ENCODE results near the gene TSPAN33. TPM values are rescaled to one million over a fixed set of nuclear protein-coding genes. Genes with fewer than 3 reads are reported as not detected.
A peak's percentile ranks its signal among the peaks of the same experiment; 100 is the strongest.

Gene TSPAN33
- total and polyA plus RNA-seq, 2 experiments from 2014 or later: 0.76 TPM; not detected in 1

DNA sequence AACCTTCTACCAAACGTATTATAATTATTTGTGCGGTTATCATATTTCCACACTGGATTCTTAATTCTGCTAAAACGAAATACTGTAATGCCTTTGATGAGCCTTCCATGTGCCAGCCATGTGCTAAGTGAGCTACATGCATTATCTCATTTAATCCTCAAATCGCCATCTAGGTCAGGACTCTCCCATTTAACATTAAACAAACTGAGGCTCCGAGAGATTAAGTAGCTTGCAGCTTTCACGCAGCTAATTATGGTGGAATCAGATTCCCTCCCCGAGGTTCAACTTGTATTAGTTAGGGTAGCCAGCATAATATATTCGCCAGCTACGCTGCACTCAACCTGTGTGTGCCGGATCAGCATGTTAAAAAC, 798 bp upstream of the TSPAN33 start:
- H3K27me3 ChIP-seq (replicated peaks; ENCODE audit: insufficient read depth): peaks cover 52% of the 10 kb centered on the region

GRCh38 chr7:129144834-129145668, 544 bp downstream of the TSPAN33 start:
- in situ Hi-C loops (cut with MboI): no loop called here
- Histone ChIP-seq H3K79me2 (ENCODE audit: insufficient read depth) (no peaks in the 10 kb centered on the region), H3K36me3 (ENCODE audit: low read depth) (no peaks in the 10 kb centered on the region), H3K9ac (no peak overlapping the region), H3K4me2 (ENCODE audit: unreplicated experiment) (peak overlapping the region; percentile 83), H4K20me1 (ENCODE audit: insufficient read depth) (no peaks in the 10 kb centered on the region), H3K4me1 (ENCODE audit: insufficient read depth) (no peaks in the 10 kb centered on the region), H3K27ac (no peak overlapping the region), H3F3A (ENCODE audit: insufficient read depth) (no peaks in the 10 kb centered on the region), H2AFZ (peak overlapping the region; percentile 71), H3K27me3 (replicated peaks; ENCODE audit: insufficient read depth) (peaks cover 60% of the 10 kb centered on the region), H3K9me2 (ENCODE audit: insufficient read depth) (no peaks in the 10 kb centered on the region), H3K9me3 (ENCODE audit: low read depth) (no peaks in the 10 kb centered on the region), H3K4me3 (peak overlapping the region; percentile 67)
- 9 to 14% methylated on average over 26 to 45 of the region's 58 CpGs for WGBS, 2 experiments (ENCODE audit: low coverage in 1 of 2, low lambda C conversion rate in 2 of 2, missing lambda C conversion rate in 2 of 2)
- no peak for DNase-seq
- no peak for TF ChIP-seq EZH2 (IDR thresholded peaks at IDR 0.05; ENCODE audit: insufficient read depth, poor library complexity, severe bottlenecking)
- no peak for TF ChIP-seq EZH2phosphoT487 (IDR thresholded peaks at IDR 0.05; ENCODE audit: insufficient read depth, low read depth)

More for the DNA sequence above, 798 bp upstream of the TSPAN33 start:
- WGBS, 2 experiments (ENCODE audit: low coverage in 1 of 2, low lambda C conversion rate in 2 of 2, missing lambda C conversion rate in 2 of 2): 17 to 20% methylated on average over 10 of the region's 10 CpGs
- H3K9ac ChIP-seq: no peak overlapping the region
- no peak overlapping the region for H3K4me2 ChIP-seq (ENCODE audit: unreplicated experiment)
- in situ Hi-C loops (cut with MboI): no loop called here
- no peak overlapping the region for H3K27ac ChIP-seq
- TF ChIP-seq EZH2phosphoT487 (IDR thresholded peaks at IDR 0.05; ENCODE audit: insufficient read depth, low read depth) (no peak), EZH2 (IDR thresholded peaks at IDR 0.05; ENCODE audit: insufficient read depth, poor library complexity, severe bottlenecking) (no peak)
- H3K9me2 ChIP-seq (ENCODE audit: insufficient read depth): no peaks in the 10 kb centered on the region
- no peaks in the 10 kb centered on the region for H3K36me3 ChIP-seq (ENCODE audit: low read depth)
- no peaks in the 10 kb centered on the region for H3K4me1 ChIP-seq (ENCODE audit: insufficient read depth)
- no peak overlapping the region for H2AFZ ChIP-seq
- H3K79me2 ChIP-seq (ENCODE audit: insufficient read depth): no peaks in the 10 kb centered on the region
- H3K4me3 ChIP-seq: no peak overlapping the region
- no peaks in the 10 kb centered on the region for H3K9me3 ChIP-seq (ENCODE audit: low read depth)
- no peaks in the 10 kb centered on the region for H3F3A ChIP-seq (ENCODE audit: insufficient read depth)
- no peaks in the 10 kb centered on the region for H4K20me1 ChIP-seq (ENCODE audit: insufficient read depth)
- no peak for DNase-seq

GRCh38 chr7:129146237-129146979, 1.9 kb downstream of the TSPAN33 start:
- H3K27me3 ChIP-seq (replicated peaks; ENCODE audit: insufficient read depth): peaks cover 67% of the 10 kb centered on the region
- in situ Hi-C loops (cut with MboI): no loop called here
- TF ChIP-seq EZH2phosphoT487 (IDR thresholded peaks at IDR 0.05; ENCODE audit: insufficient read depth, low read depth) (no peak), EZH2 (IDR thresholded peaks at IDR 0.05; ENCODE audit: insufficient read depth, poor library complexity, severe bottlenecking) (no peak)

GRCh38 chr7:129147731-129148130, 3.2 kb downstream of the TSPAN33 start:
- Histone ChIP-seq H3F3A (ENCODE audit: insufficient read depth) (no peaks in the 10 kb centered on the region), H3K9ac (no peak overlapping the region), H3K9me3 (ENCODE audit: low read depth) (no peaks in the 10 kb centered on the region), H3K4me1 (ENCODE audit: insufficient read depth) (no peaks in the 10 kb centered on the region), H3K79me2 (ENCODE audit: insufficient read depth) (no peaks in the 10 kb centered on the region), H3K9me2 (ENCODE audit: insufficient read depth) (no peaks in the 10 kb centered on the region), H2AFZ (no peak overlapping the region), H4K20me1 (ENCODE audit: insufficient read depth) (no peaks in the 10 kb centered on the region), H3K27ac (no peak overlapping the region), H3K4me2 (ENCODE audit: unreplicated experiment) (no peak overlapping the region), H3K36me3 (ENCODE audit: low read depth) (no peaks in the 10 kb centered on the region), H3K4me3 (no peak overlapping the region), H3K27me3 (replicated peaks; ENCODE audit: insufficient read depth) (peaks cover 70% of the 10 kb centered on the region)
- 72 to 74% methylated on average over 3 of the region's 3 CpGs for WGBS, 2 experiments (ENCODE audit: low coverage in 1 of 2, low lambda C conversion rate in 2 of 2, missing lambda C conversion rate in 2 of 2)
- in situ Hi-C loops (cut with MboI): no loop called here
- TF ChIP-seq EZH2phosphoT487 (IDR thresholded peaks at IDR 0.05; ENCODE audit: insufficient read depth, low read depth): no peak
- no peak for TF ChIP-seq EZH2 (IDR thresholded peaks at IDR 0.05; ENCODE audit: insufficient read depth, poor library complexity, severe bottlenecking)
- no peak for DNase-seq

More at GRCh38 chr7:129146237-129146979, 1.9 kb downstream of the TSPAN33 start:
- Histone ChIP-seq H3K9me2 (ENCODE audit: insufficient read depth) (no peaks in the 10 kb centered on the region), H3K36me3 (ENCODE audit: low read depth) (no peaks in the 10 kb centered on the region), H3K4me3 (no peak overlapping the region), H3F3A (ENCODE audit: insufficient read depth) (no peaks in the 10 kb centered on the region), H2AFZ (no peak overlapping the region), H3K9ac (no peak overlapping the region), H3K79me2 (ENCODE audit: insufficient read depth) (no peaks in the 10 kb centered on the region), H3K4me1 (ENCODE audit: insufficient read depth) (no peaks in the 10 kb centered on the region), H4K20me1 (ENCODE audit: insufficient read depth) (no peaks in the 10 kb centered on the region), H3K4me2 (ENCODE audit: unreplicated experiment) (no peak overlapping the region), H3K27ac (no peak overlapping the region), H3K9me3 (ENCODE audit: low read depth) (no peaks in the 10 kb centered on the region)
- WGBS, 2 experiments (ENCODE audit: low coverage in 1 of 2, low lambda C conversion rate in 2 of 2, missing lambda C conversion rate in 2 of 2): 60 to 71% methylated on average over 7 to 8 of the region's 8 CpGs
- DNase-seq: no peak

All from GM23248 (cell line).